HG03558 (cell line): ENCODE results near the gene BMPR2.
"Not testable (repeated sequence)": the region's sequence is repeated elsewhere in the genome, so short reads cannot be mapped to it uniquely, and the experiment has no call there.

ENCODE experiments used
- ATAC-seq: cut with Tn5 transposase; IDR thresholded peaks from one replicate; pipeline ENCODE4 v1.9.1; 2021; ENCODE audit warnings: moderate number of reproducible peaks; ENCODE audit not compliant: unreplicated experiment; ENCODE audit errors: extremely low read depth

The BMPR2 gene

GRCh38 chr2:202375609-202376408, at the start of gene BMPR2:
Gene BMPR2 (plus strand): TSS chr2:202376327. CDS start chr2:202377475, 1,148 bp downstream.
- ATAC-seq = peak; percentile 52

- no peak for ATAC-seq
These were observed 48.3 kb upstream of the BMPR2 start for GRCh38 chr2:202327858-202328257.

GRCh38 chr2:202335791-202336467, 40.2 kb upstream of the BMPR2 start:
- ATAC-seq = no peak

GRCh38 chr2:202337151-202337550, 39.0 kb upstream of the BMPR2 start:
- no peak for ATAC-seq

- no peak for ATAC-seq
These were observed 38.3 kb upstream of the BMPR2 start for GRCh38 chr2:202337706-202338346.

- no peak for ATAC-seq
These were observed 36.9 kb upstream of the BMPR2 start for GRCh38 chr2:202339071-202339870.

GRCh38 chr2:202344178-202344577, 31.9 kb upstream of the BMPR2 start:
- no peak for ATAC-seq

GRCh38 chr2:202346180-202346579, 29.9 kb upstream of the BMPR2 start:
- ATAC-seq = no peak

- no peak for ATAC-seq
These were observed 22.7 kb upstream of the BMPR2 start for GRCh38 chr2:202353430-202353829.

- ATAC-seq = no peak
These were observed 20.1 kb upstream of the BMPR2 start for GRCh38 chr2:202355993-202356505.

GRCh38 chr2:202358924-202359323, 17.2 kb upstream of the BMPR2 start:
- not testable (repeated sequence) for ATAC-seq

GRCh38 chr2:202360646-202361045, 15.5 kb upstream of the BMPR2 start:
- no peak for ATAC-seq

GRCh38 chr2:202361108-202361507, 15.0 kb upstream of the BMPR2 start:
- no peak for ATAC-seq

- ATAC-seq = no peak
These were observed 2.6 kb upstream of the BMPR2 start for GRCh38 chr2:202373490-202373889.

- not testable (repeated sequence) for ATAC-seq
These were observed 1.7 kb upstream of the BMPR2 start for GRCh38 chr2:202374383-202374782.

- no peak for ATAC-seq
These were observed 1.0 kb upstream of the BMPR2 start for GRCh38 chr2:202375033-202375608.

GRCh38 chr2:202376460-202377206, 506 bp downstream of the BMPR2 start:
- no peak for ATAC-seq

- ATAC-seq = no peak
These were observed 1.2 kb downstream of the BMPR2 start for GRCh38 chr2:202377207-202377761.

GRCh38 chr2:202378001-202378400, 1.9 kb downstream of the BMPR2 start:
- no peak for ATAC-seq
